Stomach (tissue), 4 donors: Measurements from ENCODE around the gene MEP1B.

ENCODE experiments used
- CTCF ChIP-seq, 7 experiments: fragments of 450-650 bp in 4 of 7; fragments of 200-600 bp in 3 of 7; sonication (generic) in 3 of 7; IDR thresholded peaks; one replicate each; pipeline ENCODE4 v1.5.1; 2016 to 2019; ENCODE audit warnings: antibody characterized with exemption in 7 of 7, control low read depth in 2 of 7, mild to moderate bottlenecking in 1 of 7
- EP300 ChIP-seq: sonication (generic); formaldehyde crosslinking; IDR thresholded peaks from one replicate; pipeline ENCODE4 v1.6.1; 2017; ENCODE audit warnings: antibody characterized with exemption
- POLR2A ChIP-seq, 4 donors: fragments of 450-650 bp; IDR thresholded peaks; one replicate each; pipeline ENCODE4 v1.6.1; 2016; ENCODE audit warnings: antibody characterized with exemption in 4 of 4, control low read depth in 2 of 4, mild to moderate bottlenecking in 1 of 4, moderate library complexity in 1 of 4
- POLR2AphosphoS5 ChIP-seq, 3 donors: sonication (generic); formaldehyde crosslinking; IDR thresholded peaks; one replicate each; pipeline ENCODE4 v1.6.1; 2016; ENCODE audit warnings: antibody characterized with exemption in 3 of 3

GRCh38 chr18:32156855-32157254 lies 33.0 kb upstream of the MEP1B start:
- TF ChIP-seq POLR2A (IDR thresholded peaks at IDR 0.05) (no peak), CTCF (IDR thresholded peaks at IDR 0.05) (no peak), POLR2AphosphoS5 (IDR thresholded peaks at IDR 0.05) (no peak), EP300 (no peak)
